ENCODE measurements around the gene MAT1A. TPM values are rescaled to one million over a fixed set of nuclear protein-coding genes. Genes with fewer than 3 reads are reported as not detected.

The MAT1A gene
- total and polyA plus RNA-seq, 4 donors = 0.13 to 0.60 TPM; not detected in 2

DNA sequence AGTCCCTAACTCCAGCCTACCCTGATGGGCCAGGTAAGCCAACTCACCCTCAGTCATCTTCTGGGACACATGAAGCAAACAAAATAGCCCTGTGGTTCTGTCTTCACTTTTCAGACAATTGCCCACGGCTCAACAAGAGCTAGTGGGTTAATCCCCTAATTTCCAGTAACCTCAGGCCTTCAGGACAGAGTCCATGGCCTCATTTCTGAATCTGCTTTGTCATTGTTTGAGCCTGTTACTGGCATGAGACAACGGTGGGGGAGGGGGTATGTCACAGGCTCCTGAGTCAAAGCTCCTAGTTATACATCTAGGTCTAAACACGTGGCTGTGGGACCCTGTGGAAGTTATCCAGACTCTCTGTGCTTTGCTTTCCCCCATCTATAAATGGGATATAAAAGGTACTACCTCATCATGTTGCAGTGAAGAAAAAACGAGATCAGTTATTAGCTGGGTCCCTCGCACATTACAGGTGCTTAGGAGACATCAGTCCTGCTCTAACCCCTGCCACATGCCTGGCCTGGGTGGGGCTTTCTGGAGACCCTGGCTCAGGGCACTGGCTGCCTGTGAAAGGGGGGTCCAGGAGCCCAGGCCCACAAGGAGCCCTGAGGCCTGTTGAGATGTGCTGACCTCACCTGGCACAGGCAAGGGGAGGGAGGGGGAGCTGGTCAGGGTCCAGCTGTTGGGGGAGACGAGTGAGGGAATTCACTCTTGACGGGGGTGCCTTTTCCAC is 16.5 kb downstream of the MAT1A start:
- 64 to 67% methylated on average over 7 of the region's 7 CpGs for WGBS, 2 donors
- H3K36me3 ChIP-seq (ENCODE audit: control insufficient read depth in 1 of 2, insufficient read depth in 2 of 2, low read length in 1 of 2) = no peaks in the 10 kb centered on the region
- no peaks in the 10 kb centered on the region for H3K9me3 ChIP-seq (ENCODE audit: control insufficient read depth, low read length)
- no peaks in the 10 kb centered on the region for H3K4me1 ChIP-seq (ENCODE audit: control insufficient read depth in 1 of 2, insufficient read depth in 2 of 2, low read length in 2 of 2)
- H3K27ac ChIP-seq (ENCODE audit: low read depth in 1 of 2, low read length in 2 of 2) = no peak overlapping the region
- ATAC-seq (ENCODE audit: low FRiP score) (no peak), DNase-seq (no peak)
- H3K27me3 ChIP-seq (ENCODE audit: control insufficient read depth in 1 of 2, insufficient read depth in 2 of 2, low read length in 1 of 2) = no peaks in the 10 kb centered on the region
- no peak overlapping the region for H3K4me3 ChIP-seq (ENCODE audit: low read length in 2 of 2)
- intact Hi-C loops (cut with DNase I) = no loop called here

DNA sequence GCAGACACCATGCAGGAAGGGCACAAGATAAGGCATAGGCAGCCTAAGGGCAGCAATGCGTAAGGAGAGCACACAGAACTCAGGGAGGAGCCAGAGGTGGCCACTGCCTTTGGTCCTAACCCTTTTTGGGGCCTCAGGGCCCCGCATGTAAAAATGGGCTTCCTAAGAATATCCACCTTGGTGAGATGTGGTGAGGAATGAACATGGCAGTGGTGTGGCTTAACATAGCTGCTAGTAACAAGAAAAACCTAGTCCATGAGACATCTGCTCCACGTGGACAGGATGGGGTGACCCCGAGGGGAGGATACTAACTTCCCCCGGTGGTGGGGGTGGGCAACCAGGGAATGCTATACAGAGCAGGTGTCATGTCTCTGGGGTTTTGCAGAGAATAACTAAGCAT is 18.0 kb downstream of the MAT1A start:
- intact Hi-C loops (cut with DNase I) = no loop called here
- H3K9me3 ChIP-seq (ENCODE audit: control insufficient read depth, low read length) = no peaks in the 10 kb centered on the region
- no peaks in the 10 kb centered on the region for H3K36me3 ChIP-seq (ENCODE audit: control insufficient read depth in 1 of 2, insufficient read depth in 2 of 2, low read length in 1 of 2)
- WGBS, 2 donors = 85 to 95% methylated on average over 5 of the region's 5 CpGs
- H3K27me3 ChIP-seq (ENCODE audit: control insufficient read depth in 1 of 2, insufficient read depth in 2 of 2, low read length in 1 of 2) = no peaks in the 10 kb centered on the region
- no peaks in the 10 kb centered on the region for H3K4me1 ChIP-seq (ENCODE audit: control insufficient read depth in 1 of 2, insufficient read depth in 2 of 2, low read length in 2 of 2)
- no peak overlapping the region for H3K27ac ChIP-seq (ENCODE audit: low read depth in 1 of 2, low read length in 2 of 2)
- no peak overlapping the region for H3K4me3 ChIP-seq (ENCODE audit: low read length in 2 of 2)
- no peak for DNase-seq
- no peak for ATAC-seq (ENCODE audit: low FRiP score)

DNA sequence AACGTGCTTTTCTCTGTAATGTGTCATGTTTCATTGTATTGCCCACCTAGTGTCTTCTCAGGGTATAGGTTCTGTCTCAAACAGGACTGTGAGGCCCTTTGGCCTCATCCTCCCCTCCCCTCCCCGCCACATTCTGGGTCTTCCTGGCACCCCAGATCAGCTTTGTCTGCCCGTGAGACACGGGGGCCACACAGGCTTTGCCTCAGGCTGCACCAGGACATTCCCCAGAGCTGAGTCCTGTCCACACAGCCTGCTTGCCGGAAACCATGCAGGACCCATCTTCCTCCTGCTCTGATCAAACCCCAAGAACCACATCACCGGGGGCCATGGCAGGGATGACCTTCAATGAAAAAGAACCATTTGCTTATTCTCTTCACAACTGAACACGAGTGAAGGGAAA is 18.6 kb downstream of the MAT1A start:
- H3K36me3 ChIP-seq (ENCODE audit: control insufficient read depth in 1 of 2, insufficient read depth in 2 of 2, low read length in 1 of 2) = no peaks in the 10 kb centered on the region
- no peak overlapping the region for H3K4me3 ChIP-seq (ENCODE audit: low read length in 2 of 2)
- no peaks in the 10 kb centered on the region for H3K4me1 ChIP-seq (ENCODE audit: control insufficient read depth in 1 of 2, insufficient read depth in 2 of 2, low read length in 2 of 2)
- intact Hi-C loops (cut with DNase I) = no loop called here
- no peaks in the 10 kb centered on the region for H3K9me3 ChIP-seq (ENCODE audit: control insufficient read depth, low read length)
- H3K27ac ChIP-seq (ENCODE audit: low read depth in 1 of 2, low read length in 2 of 2) = no peak overlapping the region
- DNase-seq (no peak), ATAC-seq (ENCODE audit: low FRiP score) (no peak)
- H3K27me3 ChIP-seq (ENCODE audit: control insufficient read depth in 1 of 2, insufficient read depth in 2 of 2, low read length in 1 of 2) = no peaks in the 10 kb centered on the region
- 90 to 92% methylated on average over 7 of the region's 7 CpGs for WGBS, 2 donors

DNA sequence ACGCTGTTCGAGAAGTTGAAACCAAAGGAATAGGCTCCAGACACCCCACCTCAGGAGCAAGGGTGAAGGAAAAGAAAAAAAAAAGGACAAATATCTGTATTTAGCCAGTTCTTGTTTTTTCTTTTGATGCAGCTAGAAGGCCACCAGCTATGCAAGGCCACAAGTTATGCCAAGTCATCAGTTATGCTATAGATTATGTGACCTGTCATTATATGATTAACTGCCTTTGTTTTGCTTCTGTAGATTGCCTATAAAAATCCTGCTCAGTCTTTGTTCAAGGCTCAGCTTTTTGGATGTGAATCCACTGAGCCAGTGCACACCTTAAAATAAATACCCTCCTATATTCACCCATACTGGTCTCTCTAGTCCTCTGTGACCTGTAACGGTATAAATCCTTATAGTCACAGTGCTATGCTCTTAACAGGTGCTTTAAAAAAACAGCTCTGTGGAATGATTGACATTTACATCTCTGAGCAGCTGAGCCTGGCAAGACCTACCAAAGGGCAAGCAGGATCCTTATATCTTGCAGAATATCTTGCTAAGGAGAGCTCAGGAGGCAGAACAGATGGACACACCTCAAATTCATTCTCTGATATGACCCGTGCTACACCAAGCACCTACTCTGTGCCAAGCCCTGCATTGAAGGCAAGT is 20.4 kb downstream of the MAT1A start:
- no peaks in the 10 kb centered on the region for H3K4me1 ChIP-seq (ENCODE audit: control insufficient read depth in 1 of 2, insufficient read depth in 2 of 2, low read length in 2 of 2)
- H3K4me3 ChIP-seq (ENCODE audit: low read length in 2 of 2) = no peak overlapping the region
- ATAC-seq (ENCODE audit: low FRiP score) (no peak), DNase-seq (no peak)
- intact Hi-C loops (cut with DNase I) = no loop called here
- H3K9me3 ChIP-seq (ENCODE audit: control insufficient read depth, low read length) = no peaks in the 10 kb centered on the region
- no peaks in the 10 kb centered on the region for H3K36me3 ChIP-seq (ENCODE audit: control insufficient read depth in 1 of 2, insufficient read depth in 2 of 2, low read length in 1 of 2)
- no peak overlapping the region for H3K27ac ChIP-seq (ENCODE audit: low read depth in 1 of 2, low read length in 2 of 2)
- 67 to 69% methylated on average over 4 of the region's 4 CpGs for WGBS, 2 donors
- no peaks in the 10 kb centered on the region for H3K27me3 ChIP-seq (ENCODE audit: control insufficient read depth in 1 of 2, insufficient read depth in 2 of 2, low read length in 1 of 2)

DNA sequence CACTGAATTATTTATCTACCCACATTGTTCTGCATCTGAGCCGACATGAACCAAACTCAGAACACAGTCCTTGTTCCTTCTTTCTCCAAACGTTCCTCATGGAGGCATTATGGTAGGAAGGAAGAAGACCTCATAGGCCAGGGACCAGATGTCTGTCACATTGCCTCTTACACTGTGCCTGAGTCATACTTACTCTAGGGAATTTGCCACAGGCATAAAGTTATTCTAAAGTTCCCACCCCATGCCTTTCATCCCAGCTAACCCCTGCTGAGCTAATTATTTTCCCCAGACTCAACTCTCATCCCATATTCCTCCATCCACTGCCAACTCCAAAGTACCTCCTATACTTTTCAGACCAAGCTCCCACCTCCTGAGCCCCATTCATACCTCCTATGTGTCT is 21.2 kb downstream of the MAT1A start:
- DNase-seq = no peak
- no peak overlapping the region for H3K27ac ChIP-seq (ENCODE audit: low read depth in 1 of 2, low read length in 2 of 2)
- intact Hi-C loops (cut with DNase I) = no loop called here
- no peaks in the 10 kb centered on the region for H3K9me3 ChIP-seq (ENCODE audit: control insufficient read depth, low read length)
- WGBS, 2 donors = 73 to 79% methylated on average over 2 of the region's 2 CpGs
- no peaks in the 10 kb centered on the region for H3K27me3 ChIP-seq (ENCODE audit: control insufficient read depth in 1 of 2, insufficient read depth in 2 of 2, low read length in 1 of 2)
- H3K36me3 ChIP-seq (ENCODE audit: control insufficient read depth in 1 of 2, insufficient read depth in 2 of 2, low read length in 1 of 2) = no peaks in the 10 kb centered on the region
- H3K4me3 ChIP-seq (ENCODE audit: low read length in 2 of 2) = no peak overlapping the region
- ATAC-seq (ENCODE audit: low FRiP score) = no peak
- no peaks in the 10 kb centered on the region for H3K4me1 ChIP-seq (ENCODE audit: control insufficient read depth in 1 of 2, insufficient read depth in 2 of 2, low read length in 2 of 2)

DNA sequence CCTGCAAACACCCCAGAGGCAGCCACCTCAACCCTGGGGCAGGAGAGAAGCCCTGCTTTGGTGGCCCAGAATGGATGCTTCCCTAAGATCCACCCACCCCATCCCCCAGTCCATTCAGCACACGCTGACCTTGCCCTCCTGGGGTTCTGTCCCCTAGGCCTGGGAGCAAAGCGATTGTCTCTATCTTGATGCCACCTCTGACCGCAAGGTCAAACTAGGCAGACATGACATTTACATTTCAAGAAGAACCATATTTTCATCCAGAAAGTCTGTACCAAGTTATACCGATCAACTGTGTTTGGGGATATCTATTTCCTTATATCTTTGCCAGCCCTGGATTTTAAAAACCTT is 23.0 kb downstream of the MAT1A start:
- ATAC-seq (ENCODE audit: low FRiP score) (peak; percentile 31), DNase-seq (no peak)
- Histone ChIP-seq H3K4me1 (ENCODE audit: control insufficient read depth in 1 of 2, insufficient read depth in 2 of 2, low read length in 2 of 2) (no peaks in the 10 kb centered on the region), H3K27me3 (ENCODE audit: control insufficient read depth in 1 of 2, insufficient read depth in 2 of 2, low read length in 1 of 2) (no peaks in the 10 kb centered on the region), H3K9me3 (ENCODE audit: control insufficient read depth, low read length) (no peaks in the 10 kb centered on the region), H3K36me3 (ENCODE audit: control insufficient read depth in 1 of 2, insufficient read depth in 2 of 2, low read length in 1 of 2) (no peaks in the 10 kb centered on the region), H3K27ac (ENCODE audit: low read depth in 1 of 2, low read length in 2 of 2) (no peak overlapping the region), H3K4me3 (ENCODE audit: low read length in 2 of 2) (no peak overlapping the region)
- 95 to 97% methylated on average over 4 of the region's 4 CpGs for WGBS, 2 donors
- intact Hi-C loops (cut with DNase I) = no loop called here

DNA sequence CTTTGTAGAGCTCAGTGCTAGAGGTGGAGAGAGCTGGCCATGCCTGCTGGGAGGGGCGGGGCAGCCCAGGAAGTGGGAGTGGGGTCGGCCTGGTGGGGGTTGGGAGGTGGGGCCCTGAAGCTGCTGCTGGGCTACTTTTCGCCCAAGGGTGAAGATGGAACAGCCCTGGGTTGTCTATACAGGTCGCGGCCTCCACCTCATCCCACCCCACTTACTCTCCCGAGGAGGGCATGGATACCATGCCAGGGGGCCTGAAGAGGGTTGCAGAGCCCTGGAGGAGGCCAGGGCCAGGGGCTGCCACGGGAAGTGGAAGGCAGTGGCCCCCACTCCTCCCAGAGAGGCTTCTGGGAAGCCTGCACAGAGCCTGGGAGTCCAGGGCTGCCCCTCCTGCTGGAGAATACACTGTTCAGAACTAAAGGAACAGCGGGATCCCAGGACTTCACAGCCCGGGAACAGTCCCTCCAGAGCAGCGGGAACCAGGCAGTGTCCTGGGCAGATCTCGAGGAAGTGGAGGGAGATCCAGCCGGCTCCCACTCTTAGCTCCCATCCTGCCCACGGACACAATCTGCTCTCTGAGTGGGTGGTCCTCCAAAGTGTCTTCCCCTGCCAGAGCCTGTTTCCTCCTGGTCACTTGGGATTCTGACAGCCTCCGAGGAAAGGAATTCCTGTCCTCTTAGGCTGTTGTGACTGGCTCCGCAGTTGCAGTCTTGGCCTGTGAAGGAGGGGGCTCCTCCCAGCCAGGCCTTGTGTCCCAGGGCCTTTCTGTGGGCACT is 23.5 kb downstream of the MAT1A start:
- H3K4me1 ChIP-seq (ENCODE audit: control insufficient read depth in 1 of 2, insufficient read depth in 2 of 2, low read length in 2 of 2) = no peaks in the 10 kb centered on the region
- H3K27ac ChIP-seq (ENCODE audit: low read depth in 1 of 2, low read length in 2 of 2) = no peak overlapping the region
- 23 to 31% methylated on average over 11 to 15 of the region's 15 CpGs for WGBS, 2 donors
- H3K36me3 ChIP-seq (ENCODE audit: control insufficient read depth in 1 of 2, insufficient read depth in 2 of 2, low read length in 1 of 2) = no peaks in the 10 kb centered on the region
- ATAC-seq (ENCODE audit: low FRiP score) (peak; percentile 55), DNase-seq (no peak)
- no peaks in the 10 kb centered on the region for H3K9me3 ChIP-seq (ENCODE audit: control insufficient read depth, low read length)
- H3K4me3 ChIP-seq (ENCODE audit: low read length in 2 of 2) = no peak overlapping the region
- intact Hi-C loops (cut with DNase I) = no loop called here
- H3K27me3 ChIP-seq (ENCODE audit: control insufficient read depth in 1 of 2, insufficient read depth in 2 of 2, low read length in 1 of 2) = no peaks in the 10 kb centered on the region

DNA sequence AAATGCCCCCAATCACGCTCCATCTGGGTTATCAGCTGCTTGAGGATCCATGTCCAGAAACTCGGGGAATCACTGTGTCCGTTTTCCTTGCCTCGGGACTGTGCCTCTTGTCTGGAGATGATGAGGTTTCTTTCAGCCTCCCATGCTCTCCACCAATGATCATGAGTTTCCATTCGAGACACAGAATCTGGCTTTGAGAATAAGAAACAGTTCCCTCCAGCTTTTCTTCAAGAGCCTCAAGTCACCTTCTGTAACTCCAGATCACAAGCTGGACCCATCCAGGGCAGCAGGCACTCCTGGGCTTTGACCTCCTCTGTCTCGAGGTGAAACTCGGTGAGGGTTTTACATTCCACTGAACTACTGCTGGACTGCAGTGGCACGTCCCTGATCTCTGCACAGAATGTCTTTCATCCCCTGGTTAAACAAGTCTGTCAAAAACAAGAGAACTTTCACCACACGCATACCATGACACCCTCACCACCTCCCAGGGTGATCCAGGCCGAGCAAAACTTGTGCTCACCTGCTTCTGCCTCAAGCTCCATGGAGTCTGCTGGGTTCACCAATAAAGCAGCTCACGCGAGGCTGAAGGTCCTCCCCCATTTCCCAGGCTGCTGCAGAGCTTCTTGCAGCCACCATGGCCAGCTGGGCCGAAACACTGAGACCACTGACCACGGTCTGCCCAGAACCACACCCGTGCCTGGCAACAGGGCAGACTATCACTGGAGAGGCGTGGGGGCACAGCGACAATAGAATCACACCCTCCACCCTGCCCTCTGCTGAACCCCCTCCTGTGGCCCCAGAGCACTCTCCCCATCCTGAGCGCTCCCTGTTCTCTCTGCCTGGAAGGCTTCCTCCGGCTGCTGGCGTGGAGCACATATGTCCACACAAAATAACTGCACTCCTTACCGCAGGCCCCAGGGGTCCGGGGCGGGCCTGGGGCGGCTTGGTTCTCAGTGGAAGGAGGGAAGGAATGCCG is 25.1 kb downstream of the MAT1A start:
- intact Hi-C loops (cut with DNase I) = no loop called here
- H3K4me1 ChIP-seq (ENCODE audit: control insufficient read depth in 1 of 2, insufficient read depth in 2 of 2, low read length in 2 of 2) = no peaks in the 10 kb centered on the region
- no peaks in the 10 kb centered on the region for H3K27me3 ChIP-seq (ENCODE audit: control insufficient read depth in 1 of 2, insufficient read depth in 2 of 2, low read length in 1 of 2)
- DNase-seq = no peak
- no peak for ATAC-seq (ENCODE audit: low FRiP score)
- H3K36me3 ChIP-seq (ENCODE audit: control insufficient read depth in 1 of 2, insufficient read depth in 2 of 2, low read length in 1 of 2) = no peaks in the 10 kb centered on the region
- 88 to 94% methylated on average over 25 of the region's 25 CpGs for WGBS, 2 donors
- H3K9me3 ChIP-seq (ENCODE audit: control insufficient read depth, low read length) = no peaks in the 10 kb centered on the region
- no peak overlapping the region for H3K27ac ChIP-seq (ENCODE audit: low read depth in 1 of 2, low read length in 2 of 2)
- no peak overlapping the region for H3K4me3 ChIP-seq (ENCODE audit: low read length in 2 of 2)

All from aorta (tissue), 5 donors.